Measurements from ENCODE around the gene ROS1.

The ROS1 gene

DNA sequence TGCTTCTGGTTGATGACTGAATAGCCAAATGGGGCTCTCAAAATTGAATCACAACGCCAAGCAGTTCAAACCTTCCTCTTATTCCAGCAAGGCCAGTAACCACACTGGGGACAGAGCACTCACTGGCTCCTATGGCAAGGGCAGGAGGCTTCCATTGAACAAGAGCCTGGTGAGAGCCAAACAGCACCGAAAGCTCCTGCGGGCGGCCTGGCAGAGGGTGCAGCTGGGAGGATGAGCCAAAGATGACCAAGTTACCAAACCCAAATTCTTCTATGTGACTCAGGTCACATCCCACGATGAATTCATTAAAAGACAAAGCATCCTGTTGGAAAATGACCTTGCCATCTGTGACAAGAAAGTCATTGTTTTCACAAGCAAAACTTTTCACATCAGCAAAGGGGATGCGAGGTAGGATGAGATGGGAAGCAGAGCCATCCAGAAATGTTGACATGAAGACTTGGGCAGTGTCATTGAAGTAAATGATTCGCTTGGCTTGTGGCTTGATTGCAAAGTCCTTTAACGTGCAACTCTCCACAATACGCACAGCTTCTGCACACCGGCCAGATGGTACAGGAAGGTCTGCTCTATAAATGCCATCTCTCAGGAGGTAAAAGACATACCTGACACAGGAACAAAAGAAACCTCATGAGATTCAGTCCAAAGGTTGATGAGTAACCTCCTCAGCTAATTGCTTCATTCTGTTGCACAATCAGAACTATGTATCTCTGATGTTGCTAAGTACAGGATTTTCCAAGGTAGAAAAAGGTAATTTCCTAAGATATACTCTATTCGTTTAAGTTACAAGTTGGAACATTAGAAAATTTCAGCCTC is 36.3 kb downstream of the ROS1 start:
- Histone ChIP-seq H3K27me3 (no peaks in the 10 kb centered on the region), H3K9me3 (peaks cover 0 to 4% (median 0%) of the 10 kb centered on the region in 3 donors), H3K4me1 (no peaks in the 10 kb centered on the region), H3K36me3 (no peaks in the 10 kb centered on the region), H3K27ac (no peak overlapping the region), H3K4me3 (no peak overlapping the region)
- intact Hi-C loops (cut with DNase I; ENCODE audit: low total_unique reads), result no loop called here
- DNase-seq, result no peak
- TF ChIP-seq CTCF (IDR thresholded peaks at IDR 0.05), result no peak

DNA sequence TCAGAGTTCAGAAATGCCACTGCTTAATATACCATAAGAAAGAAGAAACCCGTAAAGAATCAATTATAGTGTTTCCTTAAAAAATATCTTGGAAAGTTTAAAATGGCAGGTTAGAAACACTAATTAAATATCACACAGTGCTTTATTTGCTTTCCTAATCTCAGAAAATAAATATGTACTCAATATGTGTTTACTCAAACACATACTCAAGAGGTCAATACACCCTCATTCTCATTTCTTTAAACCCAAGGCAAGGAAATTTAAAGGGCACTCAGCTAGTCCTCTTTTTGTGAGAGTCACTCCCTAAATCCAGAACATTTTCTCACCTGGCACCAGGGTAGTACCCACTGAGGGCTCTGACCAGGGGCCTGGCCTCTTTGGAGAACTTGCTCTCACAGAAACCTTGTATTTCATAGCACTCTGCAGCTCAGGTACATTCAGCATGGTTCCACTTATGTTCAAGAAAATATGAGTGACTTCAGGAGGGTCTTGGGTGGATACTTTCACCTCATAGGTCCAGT is 38.2 kb downstream of the ROS1 start:
- H3K4me3 ChIP-seq, result no peak overlapping the region
- no peaks in the 10 kb centered on the region for H3K4me1 ChIP-seq
- H3K27me3 ChIP-seq, result no peaks in the 10 kb centered on the region
- H3K27ac ChIP-seq, result no peak overlapping the region
- no peak for DNase-seq
- H3K36me3 ChIP-seq, result no peaks in the 10 kb centered on the region
- H3K9me3 ChIP-seq, result peaks cover 0 to 4% (median 0%) of the 10 kb centered on the region in 3 donors
- intact Hi-C loops (cut with DNase I; ENCODE audit: low total_unique reads), result no loop called here
- TF ChIP-seq CTCF (IDR thresholded peaks at IDR 0.05), result no peak

DNA sequence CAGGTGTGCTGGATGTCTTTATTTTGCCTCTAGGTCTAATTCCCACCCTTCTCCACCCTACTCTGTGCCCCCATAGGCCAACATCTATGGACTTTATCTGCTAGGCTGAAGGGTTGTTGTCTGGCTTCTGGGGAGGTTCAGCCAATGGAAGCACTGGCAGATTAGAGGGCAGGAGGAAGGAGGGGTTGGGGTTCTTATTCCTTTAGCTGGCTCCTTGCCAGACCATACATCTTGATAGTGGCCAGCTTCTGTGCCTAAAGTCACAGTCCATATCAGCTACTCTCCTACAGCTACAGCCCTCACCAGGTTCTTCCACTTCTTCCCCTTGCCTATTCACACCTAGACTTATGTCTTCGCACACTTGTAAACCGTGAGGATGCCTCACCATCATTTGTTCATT is 41.1 kb downstream of the ROS1 start:
- intact Hi-C loops (cut with DNase I; ENCODE audit: low total_unique reads), result loop anchor here (5.0 kb wide), 1 partner anchor 1867 kb away; no protein-coding TSS in a partner anchor
- no peak for DNase-seq
- no peaks in the 10 kb centered on the region for H3K27me3 ChIP-seq
- H3K4me3 ChIP-seq, result no peak overlapping the region
- H3K9me3 ChIP-seq, result peaks cover 0 to 4% (median 0%) of the 10 kb centered on the region in 3 donors
- H3K27ac ChIP-seq, result no peak overlapping the region
- no peak for TF ChIP-seq CTCF (IDR thresholded peaks at IDR 0.05)
- H3K36me3 ChIP-seq, result no peaks in the 10 kb centered on the region
- H3K4me1 ChIP-seq, result no peaks in the 10 kb centered on the region

GRCh38 chr6:117381749-117382148 is 44.0 kb downstream of the ROS1 start:
- no peak for DNase-seq
- H3K36me3 ChIP-seq, result no peaks in the 10 kb centered on the region

DNA sequence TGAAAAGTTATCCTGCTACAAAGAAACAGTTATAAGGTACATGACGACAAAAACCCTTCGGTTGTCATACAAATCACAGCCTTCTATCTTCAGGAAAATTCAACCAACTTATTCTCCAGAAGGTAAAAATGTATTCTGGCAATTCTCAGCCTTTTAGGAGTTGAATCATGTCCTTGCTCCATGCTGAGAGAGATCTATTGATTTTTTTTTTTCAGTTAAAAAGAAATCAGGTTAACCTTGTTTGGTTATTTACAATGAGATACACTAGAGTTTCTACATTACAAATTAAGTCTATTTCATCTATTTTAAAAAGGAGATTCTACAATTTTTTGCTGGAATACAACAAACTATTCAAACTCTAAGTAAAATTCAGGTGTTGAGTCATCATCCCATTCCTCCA is 45.4 kb downstream of the ROS1 start:
- intact Hi-C loops (cut with DNase I; ENCODE audit: low total_unique reads), result loop anchor here (5.0 kb wide), 1 partner anchor 1863 kb away; no protein-coding TSS in a partner anchor
- H3K27ac ChIP-seq, result no peak overlapping the region
- H3K4me1 ChIP-seq, result no peaks in the 10 kb centered on the region
- H3K36me3 ChIP-seq, result no peaks in the 10 kb centered on the region
- H3K27me3 ChIP-seq, result no peaks in the 10 kb centered on the region
- DNase-seq, result no peak
- no peak for TF ChIP-seq CTCF (IDR thresholded peaks at IDR 0.05)
- peaks cover 0 to 4% (median 1%) of the 10 kb centered on the region in 3 donors for H3K9me3 ChIP-seq
- H3K4me3 ChIP-seq, result no peak overlapping the region

More at GRCh38 chr6:117381749-117382148, 44.0 kb downstream of the ROS1 start:
- H3K4me1 ChIP-seq, result no peaks in the 10 kb centered on the region
- H3K27me3 ChIP-seq, result no peaks in the 10 kb centered on the region
- intact Hi-C loops (cut with DNase I; ENCODE audit: low total_unique reads), result loop anchor here (5.0 kb wide), 1 partner anchor 1864 kb away; no protein-coding TSS in a partner anchor
- peaks cover 0 to 4% (median 0%) of the 10 kb centered on the region in 3 donors for H3K9me3 ChIP-seq
- TF ChIP-seq CTCF (IDR thresholded peaks at IDR 0.05), result no peak
- no peak overlapping the region for H3K4me3 ChIP-seq
- no peak overlapping the region for H3K27ac ChIP-seq

Data from tibial artery (tissue), 4 donors.